Common myeloid progenitor, CD34-positive (primary cell): ENCODE data around the gene MDM4.

Experiments
- CTCF ChIA-PET: fragments of 350-600 bp; sonication (Branson Sonifier 250); formaldehyde crosslinking; loops from one replicate; lab custom pipeline; 2021; ENCODE audit warnings: antibody characterized with exemption; lab: Charles Lee
- POLR2A ChIA-PET: fragments of 350-600 bp; sonication (Branson Sonifier 250); formaldehyde crosslinking; loops from one replicate; lab custom pipeline; 2021; ENCODE audit warnings: antibody characterized with exemption; lab: Charles Lee
- DNase-seq, 3 donors: peaks; one replicate each; pipeline versions ENCODE4 v3.0.0 to v3.0.0-alpha.2; 2013
- H3K27ac ChIP-seq, 2 experiments: 1 replicate in 1 of 2; 2 replicates in 1 of 2; pipeline ENCODE4 v1.7.0; 2013; ENCODE audit warnings: inconsistent platforms in 2 of 2, low read length in 2 of 2, mild to moderate bottlenecking in 2 of 2, low read depth in 1 of 2, moderate library complexity in 1 of 2; ENCODE audit not compliant: severe bottlenecking in 2 of 2, insufficient read depth in 1 of 2, poor library complexity in 1 of 2
- H3K27me3 ChIP-seq, 5 experiments: replicated peaks in 2 of 5; 1 replicate in 3 of 5; 2 replicates in 2 of 5; pipeline versions ENCODE4 v1.6.1 to v1.7.0; 2013; ENCODE audit warnings: low read length in 4 of 5, mild to moderate bottlenecking in 2 of 5, moderate library complexity in 2 of 5, inconsistent platforms in 1 of 5; ENCODE audit not compliant: insufficient read depth in 5 of 5, control insufficient read depth in 4 of 5
- H3K36me3 ChIP-seq, 4 experiments: 1 replicate in 2 of 4; 2 replicates in 2 of 4; pipeline versions ENCODE4 v1.6.1 to v1.7.0; 2013; ENCODE audit warnings: low read length in 3 of 4, control low read depth in 1 of 4, mild to moderate bottlenecking in 1 of 4; ENCODE audit not compliant: control insufficient read depth in 4 of 4, insufficient read depth in 4 of 4
- H3K4me1 ChIP-seq, 4 experiments: 1 replicate in 3 of 4; 2 replicates in 1 of 4; pipeline versions ENCODE4 v1.6.1 to v1.7.1; 2013; ENCODE audit warnings: low read length in 3 of 4, mild to moderate bottlenecking in 3 of 4, control low read depth in 1 of 4, inconsistent platforms in 1 of 4, moderate library complexity in 1 of 4; ENCODE audit not compliant: control insufficient read depth in 4 of 4, insufficient read depth in 4 of 4; ENCODE audit errors: control extremely low read depth in 1 of 4
- H3K4me3 ChIP-seq, 7 experiments: 1 replicate in 4 of 7; 2 replicates in 3 of 7; pipeline versions ENCODE4 v1.5.1 to v1.7.0; 2013; ENCODE audit warnings: mild to moderate bottlenecking in 7 of 7, low read length in 6 of 7, moderate library complexity in 6 of 7, inconsistent platforms in 2 of 7, low read depth in 2 of 7, control low read depth in 1 of 7; ENCODE audit not compliant: insufficient read depth in 4 of 7, control insufficient read depth in 1 of 7; ENCODE audit errors: extremely low read depth in 1 of 7
- H3K9me3 ChIP-seq, 5 experiments: 1 replicate in 4 of 5; 2 replicates in 1 of 5; pipeline versions ENCODE4 v1.6.1 to v1.7.1; 2013; ENCODE audit warnings: low read length in 4 of 5, mild to moderate bottlenecking in 2 of 5, inconsistent platforms in 1 of 5, low read depth in 1 of 5, moderate library complexity in 1 of 5; ENCODE audit not compliant: control insufficient read depth in 4 of 5, insufficient read depth in 2 of 5; ENCODE audit errors: control extremely low read depth in 1 of 5
- WGBS: methylation state at CpG from one replicate; pipeline ENCODE4 v1.1.5; 2013; ENCODE audit not compliant: insufficient coverage; 5-methylcytosine and 5-hydroxymethylcytosine counted together

Gene MDM4

GRCh38 chr1:204576422-204576821 lies 60.2 kb downstream of the MDM4 start:
- Histone ChIP-seq H3K4me1 (peaks cover 0 to 4% (median 1%) of the 10 kb centered on the region in 4 experiments), H3K27ac (no peak overlapping the region), H3K4me3 (no peak overlapping the region), H3K36me3 (peaks cover 0 to 11% (median 2%) of the 10 kb centered on the region in 4 experiments), H3K27me3 (no peaks in the 10 kb centered on the region), H3K9me3 (no peaks in the 10 kb centered on the region)
- 98% methylated on average over 4 of the region's 8 CpGs for WGBS
- no peak for DNase-seq
- POLR2A ChIA-PET = no interaction called here
- CTCF ChIA-PET = interaction anchor here (1.0 kb wide), 2 partner anchors 231 to 274 kb away, joined by 3 to 4 read pairs; no protein-coding TSS in a partner anchor

DNA sequence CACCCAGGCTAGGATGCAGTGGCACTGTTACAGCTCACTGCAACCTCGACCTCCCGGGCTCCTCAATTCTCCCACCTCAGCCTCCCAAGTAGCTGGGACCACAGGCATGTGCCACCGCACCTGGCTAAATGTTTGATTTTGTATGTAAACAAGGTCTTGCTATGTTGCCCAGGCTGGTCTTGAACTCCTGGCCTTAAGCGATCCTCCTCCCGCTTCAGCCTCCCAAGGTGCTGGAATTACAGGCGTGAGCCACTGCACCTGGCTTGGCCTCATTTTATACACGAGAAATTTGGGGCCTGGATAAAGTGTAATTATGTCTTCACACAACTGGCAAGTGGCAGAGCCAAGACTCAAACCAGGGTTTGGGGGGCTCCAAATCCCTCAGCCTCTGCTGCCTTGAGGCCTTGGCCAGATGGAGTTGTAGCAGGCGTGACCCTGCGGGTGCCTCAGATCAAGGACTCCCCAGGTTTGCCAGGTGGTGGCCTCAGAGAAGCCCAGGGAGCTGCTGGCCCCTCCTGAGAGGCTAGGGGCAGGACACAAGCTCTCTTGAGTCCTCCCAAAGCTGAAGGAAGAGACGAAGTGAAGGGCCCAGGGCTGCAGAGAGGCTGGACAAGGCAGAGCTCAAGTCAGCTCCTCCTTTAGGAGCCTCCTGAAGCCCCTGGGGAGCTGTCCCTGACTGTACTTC lies 61.7 kb downstream of the MDM4 start:
- no peaks in the 10 kb centered on the region for H3K9me3 ChIP-seq
- H3K27me3 ChIP-seq = no peaks in the 10 kb centered on the region
- ChIA-PET CTCF (interaction anchor here (1.9 kb wide), 1 partner anchor 12 kb away, joined by 5 read pairs; no protein-coding TSS in a partner anchor), POLR2A (no interaction called here)
- no peak overlapping the region for H3K4me3 ChIP-seq
- peaks cover 0 to 9% (median 2%) of the 10 kb centered on the region in 4 experiments for H3K36me3 ChIP-seq
- H3K27ac ChIP-seq = no peak overlapping the region
- peaks cover 0 to 4% (median 1%) of the 10 kb centered on the region in 4 experiments for H3K4me1 ChIP-seq
- WGBS = 98% methylated on average over 8 of the region's 10 CpGs
- DNase-seq = no peak

- H3K27ac ChIP-seq = peak overlapping the region in 1 of 2 experiments; percentile 20
- CTCF ChIA-PET = interaction anchor here (1.8 to 1.9 kb wide), 2 partner anchors 13 to 228 kb away, joined by 5 to 6 read pairs; no protein-coding TSS in a partner anchor
- WGBS = 87% methylated on average over 12 of the region's 18 CpGs
- H3K4me3 ChIP-seq = peak overlapping the region in 1 of 7 experiments; percentile 4
- no peaks in the 10 kb centered on the region for H3K27me3 ChIP-seq
- H3K36me3 ChIP-seq = peaks cover 0 to 3% (median 0%) of the 10 kb centered on the region in 4 experiments
- H3K9me3 ChIP-seq = no peaks in the 10 kb centered on the region
- DNase-seq = peak in 2 of 3 donors; percentile 3 to 4
- H3K4me1 ChIP-seq = peaks cover 0 to 4% (median 1%) of the 10 kb centered on the region in 4 experiments
- POLR2A ChIA-PET = interaction anchor here (0.9 kb wide), 1 partner anchor 23 kb away, joined by 3 read pairs; no protein-coding TSS in a partner anchor
Measured at GRCh38 chr1:204578867-204579664, 62.9 kb downstream of the MDM4 start.

GRCh38 chr1:204579681-204580080 lies 63.5 kb downstream of the MDM4 start:
- 100% methylated on average over 6 of the region's 6 CpGs for WGBS
- Histone ChIP-seq H3K9me3 (no peaks in the 10 kb centered on the region), H3K27me3 (no peaks in the 10 kb centered on the region), H3K27ac (no peak overlapping the region), H3K4me3 (no peak overlapping the region), H3K36me3 (peaks cover 0 to 3% (median 0%) of the 10 kb centered on the region in 4 experiments), H3K4me1 (peaks cover 0 to 4% (median 1%) of the 10 kb centered on the region in 4 experiments)
- CTCF ChIA-PET = interaction anchor here (1.8 kb wide), 1 partner anchor 227 kb away, joined by 6 read pairs; no protein-coding TSS in a partner anchor
- DNase-seq = no peak
- POLR2A ChIA-PET = no interaction called here

- H3K4me3 ChIP-seq = no peak overlapping the region
- WGBS = no CpG with 5 or more reads among the region's 2 CpGs
- DNase-seq = no peak
- no peaks in the 10 kb centered on the region for H3K27me3 ChIP-seq
- POLR2A ChIA-PET = no interaction called here
- CTCF ChIA-PET = interaction anchor here (1.4 to 1.8 kb wide), 2 partner anchors 10 to 226 kb away, joined by 3 to 6 read pairs; no protein-coding TSS in a partner anchor
- no peak overlapping the region for H3K27ac ChIP-seq
- H3K4me1 ChIP-seq = peaks cover 0 to 4% (median 1%) of the 10 kb centered on the region in 4 experiments
- no peaks in the 10 kb centered on the region for H3K9me3 ChIP-seq
- H3K36me3 ChIP-seq = peaks cover 0 to 3% (median 0%) of the 10 kb centered on the region in 4 experiments
Measured at GRCh38 chr1:204580862-204581261, 64.7 kb downstream of the MDM4 start.

DNA sequence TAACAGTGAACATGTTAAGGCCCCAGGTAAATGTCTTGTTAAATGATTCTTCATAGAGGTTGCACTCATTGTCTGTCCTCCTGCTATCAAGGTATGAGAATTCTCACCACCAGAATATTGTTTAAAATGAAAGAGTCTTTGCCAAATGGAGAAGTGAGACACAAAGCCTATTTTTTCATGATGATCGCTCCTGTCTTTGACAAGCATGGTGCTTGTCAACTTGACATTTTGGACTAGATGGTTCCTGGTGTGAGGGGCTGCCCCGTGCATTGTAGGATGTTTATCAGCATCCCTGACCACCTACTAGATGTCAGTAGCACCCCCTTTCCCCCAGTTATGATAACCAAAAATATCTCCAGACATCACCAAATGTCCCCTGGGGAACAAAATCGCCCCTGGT lies 65.6 kb downstream of the MDM4 start:
- ChIA-PET POLR2A (interaction anchor here (0.6 kb wide), 1 partner anchor 26 kb away, joined by 4 read pairs; no protein-coding TSS in a partner anchor), CTCF (no interaction called here)
- H3K9me3 ChIP-seq = no peaks in the 10 kb centered on the region
- H3K36me3 ChIP-seq = peaks cover 0 to 3% (median 0%) of the 10 kb centered on the region in 4 experiments
- H3K27me3 ChIP-seq = no peaks in the 10 kb centered on the region
- H3K27ac ChIP-seq = no peak overlapping the region
- no peak overlapping the region for H3K4me3 ChIP-seq
- peaks cover 0 to 4% (median 1%) of the 10 kb centered on the region in 4 experiments for H3K4me1 ChIP-seq
- 89% methylated on average over 1 of the region's 3 CpGs for WGBS
- DNase-seq = no peak
